ENCODE results near the gene ATXN7L1. TPM values are rescaled to one million over a fixed set of nuclear protein-coding genes. Genes with fewer than 3 reads are reported as not detected.

The ATXN7L1 gene
- polyA plus RNA-seq, 1 of the 3 experiments (the other 2 are of a cell fraction), result 6.0 TPM

DNA sequence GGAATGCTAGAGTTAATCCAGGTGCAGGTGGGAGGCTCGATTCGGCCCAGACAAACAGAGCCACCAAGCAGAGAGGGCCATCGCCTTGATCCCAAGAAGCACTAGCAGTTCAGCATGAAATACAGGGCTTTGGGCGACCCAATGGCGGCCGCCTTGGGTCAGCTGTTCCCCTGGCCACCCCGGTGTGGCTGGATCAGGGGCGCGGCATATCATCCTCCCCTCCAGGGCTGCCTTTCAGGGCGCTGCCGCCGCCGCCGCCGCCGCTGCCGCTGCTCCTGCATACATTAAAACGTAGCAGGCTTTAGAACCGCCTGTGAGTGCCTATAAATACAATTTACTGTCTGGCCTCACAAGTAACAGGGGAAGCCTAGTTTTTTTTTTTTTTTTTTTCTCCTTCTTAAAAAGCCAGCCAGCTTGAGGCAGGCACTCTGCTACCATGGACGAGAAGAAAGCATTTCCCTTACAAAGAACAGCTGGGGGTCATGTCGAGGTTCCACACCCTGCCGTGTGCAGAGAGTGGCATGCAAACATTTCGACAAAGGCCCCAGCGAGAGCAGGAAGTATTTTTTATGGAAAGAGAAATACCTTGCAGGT, 237.4 kb downstream of the ATXN7L1 start:
- no peak overlapping the region for H3K9ac ChIP-seq
- H3K27ac ChIP-seq (ENCODE audit: low read depth in 2 of 2, low read length in 1 of 2), result no peak overlapping the region
- WGBS (ENCODE audit: low lambda C conversion rate), result 93% methylated on average over 24 of the region's 24 CpGs
- no peak overlapping the region for H3K4me2 ChIP-seq
- H3K27me3 ChIP-seq (ENCODE audit: insufficient read depth), result no peaks in the 10 kb centered on the region
- no peak for DNase-seq
- ChIA-PET CTCF (interaction anchor here (2.3 to 2.7 kb wide), 2 partner anchors 9 to 13 kb away, joined by 7 to 18 read pairs; no protein-coding TSS in a partner anchor), POLR2A (no interaction called here)
- no peaks in the 10 kb centered on the region for H3K79me2 ChIP-seq (ENCODE audit: insufficient read depth)
- H3K36me3 ChIP-seq (replicated peaks in 1 of 2; ENCODE audit: control insufficient read depth in 1 of 2, insufficient read depth in 2 of 2, low read length in 1 of 2), result peaks cover 6 to 48% of the 10 kb centered on the region in 2 experiments
- peaks cover 0 to 15% of the 10 kb centered on the region in 2 experiments; a peak in 1 of 4 replicates for H3K4me1 ChIP-seq (ENCODE audit: control insufficient read depth in 1 of 2, insufficient read depth in 2 of 2, low read depth in 1 of 2, low read length in 1 of 2)
- TF ChIP-seq RFX5 (IDR thresholded peaks at IDR 0.05; ENCODE audit: low read length) (no peak), GATA2 (CRISPR knock-in tag; IDR thresholded peaks at IDR 0.05) (no peak), YY1 (IDR thresholded peaks at IDR 0.05; ENCODE audit: low read depth) (no peak), NRF1 (IDR thresholded peaks at IDR 0.05; ENCODE audit: low read depth, low read length) (no peak)
- no peak overlapping the region for H2AFZ ChIP-seq (ENCODE audit: low read depth)
- no peaks in the 10 kb centered on the region for H3K9me2 ChIP-seq
- H3K9me3 ChIP-seq, result no peaks in the 10 kb centered on the region
- no peaks in the 10 kb centered on the region for H4K20me1 ChIP-seq (ENCODE audit: insufficient read depth)
- no peaks in the 10 kb centered on the region for H3F3A ChIP-seq (replicated peaks; ENCODE audit: insufficient read depth)
- no peak overlapping the region for H3K4me3 ChIP-seq (ENCODE audit: low read depth in 2 of 2, low read length in 1 of 2)

DNA sequence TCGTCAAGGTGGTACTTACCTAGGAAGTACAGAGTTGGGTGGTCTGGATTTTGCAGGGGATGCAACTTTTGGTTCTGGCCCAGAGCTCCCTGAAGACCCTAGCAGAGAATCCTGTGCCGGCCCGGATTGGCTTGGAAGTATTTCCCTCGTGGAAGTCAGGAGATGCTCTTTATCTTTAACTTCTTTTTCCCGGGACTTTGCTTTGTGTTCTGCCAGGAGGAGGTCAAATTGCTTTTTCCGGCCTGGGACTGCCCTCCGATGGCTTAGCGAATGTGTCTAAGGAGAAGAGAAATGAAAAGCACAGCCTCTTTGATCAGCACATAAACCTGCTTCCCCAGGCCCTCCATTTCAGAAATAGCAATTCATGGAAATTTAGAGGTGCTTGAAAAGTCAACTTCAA, 238.1 kb downstream of the ATXN7L1 start:
- no peaks in the 10 kb centered on the region for H4K20me1 ChIP-seq (ENCODE audit: insufficient read depth)
- no peak overlapping the region for H3K4me3 ChIP-seq (ENCODE audit: low read depth in 2 of 2, low read length in 1 of 2)
- WGBS (ENCODE audit: low lambda C conversion rate), result 89% methylated on average over 8 of the region's 8 CpGs
- no peak overlapping the region for H3K27ac ChIP-seq (ENCODE audit: low read depth in 2 of 2, low read length in 1 of 2)
- H3K4me2 ChIP-seq, result no peak overlapping the region
- H3K9ac ChIP-seq, result no peak overlapping the region
- no peaks in the 10 kb centered on the region for H3K27me3 ChIP-seq (ENCODE audit: insufficient read depth)
- POLR2A ChIA-PET, result no interaction called here
- peaks cover 6 to 51% of the 10 kb centered on the region in 2 experiments for H3K36me3 ChIP-seq (replicated peaks in 1 of 2; ENCODE audit: control insufficient read depth in 1 of 2, insufficient read depth in 2 of 2, low read length in 1 of 2)
- CTCF ChIA-PET, result interaction anchor here (0.7 to 2.7 kb wide), 4 partner anchors 10 to 404 kb away, joined by 3 to 18 read pairs (median 5); no protein-coding TSS in a partner anchor
- H3K9me3 ChIP-seq, result no peaks in the 10 kb centered on the region
- no peaks in the 10 kb centered on the region for H3K9me2 ChIP-seq
- no peak for TF ChIP-seq RXRA (IDR thresholded peaks at IDR 0.05; ENCODE audit: borderline replicate concordance, low read depth)
- no peak for TF ChIP-seq EZH2phosphoT487 (IDR thresholded peaks at IDR 0.05; ENCODE audit: borderline replicate concordance, low read depth)
- TF ChIP-seq, protein P1, sequence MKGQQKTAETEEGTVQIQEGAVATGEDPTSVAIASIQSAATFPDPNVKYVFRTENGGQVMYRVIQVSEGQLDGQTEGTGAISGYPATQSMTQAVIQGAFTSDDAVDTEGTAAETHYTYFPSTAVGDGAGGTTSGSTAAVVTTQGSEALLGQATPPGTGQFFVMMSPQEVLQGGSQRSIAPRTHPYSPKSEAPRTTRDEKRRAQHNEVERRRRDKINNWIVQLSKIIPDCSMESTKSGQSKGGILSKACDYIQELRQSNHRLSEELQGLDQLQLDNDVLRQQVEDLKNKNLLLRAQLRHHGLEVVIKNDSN (IDR thresholded peaks at IDR 0.05; ENCODE audit: borderline replicate concordance, low read depth), result no peak
- TF ChIP-seq, protein P2, sequence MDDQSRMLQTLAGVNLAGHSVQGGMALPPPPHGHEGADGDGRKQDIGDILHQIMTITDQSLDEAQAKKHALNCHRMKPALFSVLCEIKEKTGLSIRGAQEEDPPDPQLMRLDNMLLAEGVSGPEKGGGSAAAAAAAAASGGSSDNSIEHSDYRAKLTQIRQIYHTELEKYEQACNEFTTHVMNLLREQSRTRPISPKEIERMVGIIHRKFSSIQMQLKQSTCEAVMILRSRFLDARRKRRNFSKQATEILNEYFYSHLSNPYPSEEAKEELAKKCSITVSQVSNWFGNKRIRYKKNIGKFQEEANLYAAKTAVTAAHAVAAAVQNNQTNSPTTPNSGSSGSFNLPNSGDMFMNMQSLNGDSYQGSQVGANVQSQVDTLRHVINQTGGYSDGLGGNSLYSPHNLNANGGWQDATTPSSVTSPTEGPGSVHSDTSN (IDR thresholded peaks at IDR 0.05), result no peak
- no peak for TF ChIP-seq TCF12 (IDR thresholded peaks at IDR 0.05)
- TF ChIP-seq, protein P3, sequence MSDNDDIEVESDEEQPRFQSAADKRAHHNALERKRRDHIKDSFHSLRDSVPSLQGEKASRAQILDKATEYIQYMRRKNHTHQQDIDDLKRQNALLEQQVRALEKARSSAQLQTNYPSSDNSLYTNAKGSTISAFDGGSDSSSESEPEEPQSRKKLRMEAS (IDR thresholded peaks at IDR 0.05; ENCODE audit: low read depth), result no peak
- no peak for TF ChIP-seq EP300 (IDR thresholded peaks at IDR 0.05; ENCODE audit: borderline replicate concordance in 1 of 2, low read depth in 1 of 2, low read length in 1 of 2)
- H3K79me2 ChIP-seq (ENCODE audit: insufficient read depth), result no peaks in the 10 kb centered on the region
- no peak overlapping the region for H2AFZ ChIP-seq (ENCODE audit: low read depth)
- no peak for DNase-seq
- H3F3A ChIP-seq (replicated peaks; ENCODE audit: insufficient read depth), result no peaks in the 10 kb centered on the region
- peaks cover 0 to 8% of the 10 kb centered on the region in 2 experiments; a peak in 1 of 4 replicates for H3K4me1 ChIP-seq (ENCODE audit: control insufficient read depth in 1 of 2, insufficient read depth in 2 of 2, low read depth in 1 of 2, low read length in 1 of 2)

All from SK-N-SH (cell line).